Colonic mucosa (tissue), 4 donors: ENCODE data around the gene OR10Z1. TPM values are rescaled to one million over a fixed set of nuclear protein-coding genes. Genes with fewer than 3 reads are reported as not detected.

Experiments
- DNase-seq: peaks from one replicate; pipeline ENCODE4 v3.0.0-alpha.2; 2020
- H3K27ac ChIP-seq: fragments of 200-600 bp; one replicate; pipeline ENCODE4 v1.8.0; 2021
- H3K27me3 ChIP-seq: fragments of 200-600 bp; one replicate; pipeline ENCODE4 v1.8.0; 2021
- H3K36me3 ChIP-seq: fragments of 200-600 bp; one replicate; pipeline ENCODE4 v1.8.0; 2021
- H3K4me1 ChIP-seq: fragments of 200-600 bp; one replicate; pipeline ENCODE4 v1.8.0; 2021; ENCODE audit warnings: mild to moderate bottlenecking
- H3K4me3 ChIP-seq: fragments of 200-600 bp; one replicate; pipeline ENCODE4 v1.8.0; 2021
- H3K9ac ChIP-seq, 2 donors: one replicate each; pipeline ENCODE4 v1.7.0; 2013; ENCODE audit warnings: control low read depth in 2 of 2, low read depth in 2 of 2, low read length in 2 of 2
- H3K9me3 ChIP-seq: fragments of 200-600 bp; one replicate; pipeline ENCODE4 v1.8.0; 2021
- CTCF ChIP-seq: fragments of 200-600 bp; IDR thresholded peaks from one replicate; pipeline ENCODE4 v1.8.0; 2022; ENCODE audit warnings: antibody characterized with exemption, mild to moderate bottlenecking
- intact Hi-C: fragments of 100-400 bp; cut with DNase I; formaldehyde crosslinking; loops from one replicate; pipeline ENCODE4 v1.14.1; 2022
- total RNA-seq, 2 donors: library from RNA; stranded (reverse); fragmentation: NEBNext Ultra II Directional in 1 of 2; extraction: Animal tissue kit (Norgen Biotek cat#: 25700) in 1 of 2; gene quantifications; one replicate each; pipeline ENCODE4 v1.2.1, GENCODE V29; 2021
- donor health status: healthy.
- donor health status: DM: no; HTN: no; CAD: no.
- donor health status: DM: no; HTN: no; CAD: no.

OR10Z1 gene
- total RNA-seq, 2 donors from 2014 or later: not detected

GRCh38 chr1:158646465-158646864 lies 41.4 kb downstream of the OR10Z1 start:
- H3K27ac ChIP-seq: no peak overlapping the region
- H3K4me3 ChIP-seq: no peak overlapping the region
- no peaks in the 10 kb centered on the region for H3K27me3 ChIP-seq
- TF ChIP-seq CTCF: no peak
- intact Hi-C loops: no loop called here
- DNase-seq: no peak
- no peaks in the 10 kb centered on the region for H3K4me1 ChIP-seq
- no peaks in the 10 kb centered on the region for H3K36me3 ChIP-seq
- H3K9me3 ChIP-seq: no peaks in the 10 kb centered on the region
- no peak overlapping the region for H3K9ac ChIP-seq

- no peaks in the 10 kb centered on the region for H3K9me3 ChIP-seq
- no peaks in the 10 kb centered on the region for H3K27me3 ChIP-seq
- no peaks in the 10 kb centered on the region for H3K4me1 ChIP-seq
- no peaks in the 10 kb centered on the region for H3K36me3 ChIP-seq
- no peak overlapping the region for H3K27ac ChIP-seq
- no peak for DNase-seq
- H3K9ac ChIP-seq: no peak overlapping the region
- intact Hi-C loops: no loop called here
- H3K4me3 ChIP-seq: no peak overlapping the region
- TF ChIP-seq CTCF: no peak
These were observed 44.0 kb downstream of the OR10Z1 start for GRCh38 chr1:158649052-158649451.

DNA sequence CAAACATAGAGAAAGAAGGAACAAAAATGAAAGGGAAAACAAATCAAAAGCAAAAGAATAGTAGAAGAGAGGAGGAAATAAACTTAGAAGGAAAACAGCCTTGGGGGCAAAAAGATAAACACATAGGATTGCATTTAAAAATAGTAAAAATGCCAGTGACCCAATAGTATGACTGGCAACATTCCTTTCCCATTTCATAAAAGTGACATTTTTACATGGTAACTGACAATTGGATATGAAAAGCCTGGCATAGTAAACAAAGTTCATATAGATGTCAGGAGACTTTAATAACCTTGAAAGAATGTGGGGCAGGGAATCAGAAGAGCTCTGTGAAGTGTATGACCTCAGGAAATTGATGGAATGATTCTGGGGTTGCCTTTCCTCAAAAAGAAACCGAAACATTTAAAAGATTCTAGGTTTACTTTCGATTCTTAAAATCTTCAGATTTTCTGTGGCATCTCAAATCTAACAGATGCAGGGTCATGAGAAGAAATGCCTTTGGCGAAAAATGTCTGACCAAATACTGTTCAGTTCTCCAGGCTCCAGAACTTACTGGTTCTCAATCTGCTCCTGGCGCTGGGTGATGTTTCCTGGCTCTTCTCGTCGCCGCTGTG lies 47.8 kb downstream of the OR10Z1 start:
- TF ChIP-seq CTCF: no peak
- intact Hi-C loops: no loop called here

GRCh38 chr1:158654086-158654485 lies 49.0 kb downstream of the OR10Z1 start:
- Histone ChIP-seq H3K4me3 (no peak overlapping the region), H3K27me3 (no peaks in the 10 kb centered on the region), H3K9me3 (no peaks in the 10 kb centered on the region), H3K27ac (no peak overlapping the region), H3K9ac (no peak overlapping the region), H3K4me1 (no peaks in the 10 kb centered on the region), H3K36me3 (no peaks in the 10 kb centered on the region)
- intact Hi-C loops: no loop called here
- no peak for TF ChIP-seq CTCF
- no peak for DNase-seq

More for the DNA sequence above, 47.8 kb downstream of the OR10Z1 start:
- no peak overlapping the region for H3K4me3 ChIP-seq
- no peak overlapping the region for H3K27ac ChIP-seq
- DNase-seq: no peak
- no peaks in the 10 kb centered on the region for H3K9me3 ChIP-seq
- no peaks in the 10 kb centered on the region for H3K27me3 ChIP-seq
- no peaks in the 10 kb centered on the region for H3K4me1 ChIP-seq
- H3K36me3 ChIP-seq: no peaks in the 10 kb centered on the region
- H3K9ac ChIP-seq: no peak overlapping the region

- Histone ChIP-seq H3K4me3 (no peak overlapping the region), H3K27ac (no peak overlapping the region), H3K36me3 (no peaks in the 10 kb centered on the region), H3K9ac (no peak overlapping the region), H3K4me1 (no peaks in the 10 kb centered on the region), H3K9me3 (no peaks in the 10 kb centered on the region), H3K27me3 (no peaks in the 10 kb centered on the region)
- intact Hi-C loops: no loop called here
- TF ChIP-seq CTCF: no peak
- DNase-seq: no peak
These were observed 49.5 kb downstream of the OR10Z1 start for GRCh38 chr1:158654571-158654970.

Other genes with a start within 250 kb of the OR10Z1 start
- not detected for gene OR10T2, start 205.8 kb upstream of the OR10Z1 start, total RNA-seq
- gene OR10K2, start 179.0 kb upstream of the OR10Z1 start, total RNA-seq: not detected
- not detected for gene OR10K1, start 143.4 kb upstream of the OR10Z1 start, total RNA-seq
- not detected for gene OR10R2, start 133.0 kb upstream of the OR10Z1 start, total RNA-seq
- not detected for gene OR6Y1, start 50.9 kb upstream of the OR10Z1 start, total RNA-seq
- gene OR6P1, start 34.7 kb upstream of the OR10Z1 start, total RNA-seq: not detected
- not detected for gene OR10X1, start 25.4 kb upstream of the OR10Z1 start, total RNA-seq
- not detected for gene SPTA1, start 81.4 kb downstream of the OR10Z1 start, total RNA-seq
- not detected for gene OR6K2, start 95.4 kb downstream of the OR10Z1 start, total RNA-seq
- not detected for gene OR6K3, start 115.5 kb downstream of the OR10Z1 start, total RNA-seq
- not detected for gene OR6K6, start 149.5 kb downstream of the OR10Z1 start, total RNA-seq
- not detected for gene OR6N1, start 166.9 kb downstream of the OR10Z1 start, total RNA-seq
- not detected for gene OR6N2, start 175.9 kb downstream of the OR10Z1 start, total RNA-seq
- 1 to 10 TPM in 1 of 2 donors, under 1 TPM in 1; 0.37 to 4.1 TPM for gene MNDA, start 226.1 kb downstream of the OR10Z1 start, total RNA-seq